Kidney capillary endothelial cell (primary cell): Measurements from ENCODE around the gene PCGF1.
A peak's percentile ranks its signal among the peaks of the same experiment; 100 is the strongest.

ENCODE experiments used
- DNase-seq: peaks from one replicate; pipeline ENCODE4 v3.0.0-alpha.2; 2018; ENCODE audit warnings: low spot score

Gene PCGF1

DNA sequence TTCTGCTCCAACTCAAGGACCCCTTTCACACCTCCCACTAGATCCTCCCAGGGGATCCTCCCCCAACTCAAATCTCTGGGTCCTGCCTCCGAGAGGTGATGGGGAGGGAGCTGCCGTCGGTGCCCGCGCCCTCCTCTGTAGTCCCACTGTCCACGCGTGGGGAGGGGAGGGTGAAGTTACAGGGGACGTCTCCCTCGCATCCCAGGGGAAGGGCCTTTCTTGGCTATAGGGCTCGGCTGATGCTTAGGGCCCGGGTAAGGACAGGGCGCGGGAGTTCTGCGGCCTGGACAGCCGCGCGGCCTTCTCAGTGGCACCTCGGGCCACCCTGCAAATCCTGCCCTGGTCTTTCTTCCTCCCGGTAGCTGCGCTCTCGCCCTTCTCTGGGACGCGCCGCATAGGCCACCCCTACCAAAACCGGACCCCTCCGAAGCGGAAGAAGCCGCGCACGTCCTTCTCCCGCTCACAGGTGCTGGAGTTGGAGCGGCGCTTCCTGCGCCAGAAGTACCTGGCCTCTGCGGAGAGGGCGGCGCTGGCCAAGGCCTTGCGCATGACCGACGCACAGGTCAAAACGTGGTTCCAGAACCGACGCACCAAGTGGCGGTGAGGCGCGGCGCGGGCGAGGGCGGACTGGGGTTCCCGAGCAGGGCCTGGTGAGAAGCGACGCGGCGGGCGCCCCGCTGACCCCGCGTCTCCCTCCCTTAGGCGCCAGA is 7.9 kb upstream of the PCGF1 start:
- no peak for DNase-seq

GRCh38 chr2:74514368-74515270 is 7.1 kb upstream of the PCGF1 start, which contains the start of gene TLX2:
Gene TLX2 (plus strand): TSS chr2:74514450. CDS start chr2:74514807, 357 bp downstream.
- DNase-seq: no peak

DNA sequence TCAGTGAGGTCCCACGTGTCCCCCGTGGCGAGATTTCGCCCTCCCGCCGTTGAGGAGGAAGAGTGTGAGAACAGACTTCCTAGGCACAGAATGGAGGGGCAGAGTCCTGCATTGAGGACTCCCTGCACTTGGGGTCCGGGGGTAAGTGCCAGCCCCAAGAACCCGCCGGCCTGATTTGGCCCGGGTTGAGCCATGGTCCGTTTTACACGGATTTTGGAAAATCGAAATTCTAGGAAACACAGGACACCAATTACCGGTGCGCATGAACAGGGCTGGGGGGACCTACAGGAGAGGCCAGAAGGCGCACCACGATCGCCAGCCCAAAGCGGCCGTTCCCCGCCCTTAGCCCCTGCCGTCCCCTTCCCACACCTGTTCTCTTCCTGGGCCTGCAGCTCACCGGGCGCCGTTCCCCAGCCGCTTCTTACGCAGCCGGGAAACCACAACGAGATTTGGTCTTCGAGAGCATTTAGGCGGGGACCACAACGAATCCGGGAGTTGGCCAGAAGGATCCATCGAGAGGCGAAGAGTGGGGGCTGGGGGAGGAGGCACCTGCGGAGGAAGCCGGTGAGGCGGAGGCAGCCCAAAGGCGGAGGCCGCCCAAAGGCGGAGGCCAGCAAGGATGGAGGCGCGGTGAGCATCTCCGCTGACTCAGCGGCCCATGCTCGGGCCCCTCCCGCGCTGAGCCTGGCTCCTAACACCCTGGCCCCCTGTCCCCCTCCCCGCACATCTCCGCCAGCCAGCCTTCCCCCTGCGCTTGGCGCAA is 6.3 kb upstream of the PCGF1 start:
- DNase-seq: no peak

- no peak for DNase-seq
Measured at GRCh38 chr2:74512744-74513604, 5.5 kb upstream of the PCGF1 start.

- no peak for DNase-seq
Measured at GRCh38 chr2:74511104-74511989, 3.9 kb upstream of the PCGF1 start.

DNA sequence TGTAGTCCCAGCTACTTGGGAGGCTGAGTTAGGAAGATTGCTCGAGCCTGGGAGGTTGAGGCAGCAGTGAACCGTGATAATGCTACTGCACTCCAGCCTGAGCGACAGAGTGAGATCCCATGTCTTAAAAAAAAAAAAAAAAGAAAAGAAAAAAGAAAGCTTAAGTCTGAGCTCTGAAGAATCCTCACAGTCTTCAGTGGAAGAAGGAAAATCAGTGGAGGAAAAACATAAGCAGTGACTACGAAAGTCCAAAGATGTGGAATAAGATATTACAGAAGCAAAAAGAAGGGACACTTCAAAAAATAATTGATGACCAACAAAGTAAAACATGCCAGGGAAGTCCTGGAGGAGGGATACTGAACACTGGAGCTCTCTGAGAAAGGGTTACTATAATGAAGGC is 2.8 kb upstream of the PCGF1 start:
- no peak for DNase-seq

DNA sequence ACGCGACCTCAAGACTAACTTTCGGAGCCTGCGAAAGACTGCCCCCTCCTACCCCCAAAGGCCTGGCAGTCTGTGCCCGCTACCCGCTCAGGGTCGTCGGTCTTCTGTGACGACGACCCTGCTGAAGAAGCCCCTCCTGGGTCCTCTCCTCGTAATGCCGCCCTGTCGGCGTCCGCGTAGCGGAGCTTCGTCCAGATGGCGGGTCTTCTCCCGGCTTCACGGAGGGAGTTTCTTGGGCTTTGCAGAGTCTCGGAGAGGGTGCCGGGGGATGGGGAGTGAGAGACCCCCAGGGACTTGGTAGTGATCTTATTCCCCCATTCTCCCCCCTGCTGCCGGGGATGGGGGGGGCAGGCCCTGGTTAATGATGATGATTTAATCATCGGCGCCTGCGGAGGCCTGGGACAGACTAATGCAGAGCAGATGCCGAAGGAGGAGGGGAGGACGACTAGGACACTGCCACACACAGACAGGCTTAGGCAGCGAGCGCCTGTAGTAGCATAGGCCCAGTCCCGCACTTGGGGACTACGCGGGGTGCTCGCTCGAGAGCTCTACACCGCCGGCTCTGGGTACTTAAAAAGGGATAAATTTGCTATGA is 528 bp upstream of the PCGF1 start:
- no peak for DNase-seq

GRCh38 chr2:74505448-74506246 is 1.8 kb downstream of the PCGF1 start:
- no peak for DNase-seq

- DNase-seq: no peak
Measured at GRCh38 chr2:74504591-74504990, 2.9 kb downstream of the PCGF1 start.

DNA sequence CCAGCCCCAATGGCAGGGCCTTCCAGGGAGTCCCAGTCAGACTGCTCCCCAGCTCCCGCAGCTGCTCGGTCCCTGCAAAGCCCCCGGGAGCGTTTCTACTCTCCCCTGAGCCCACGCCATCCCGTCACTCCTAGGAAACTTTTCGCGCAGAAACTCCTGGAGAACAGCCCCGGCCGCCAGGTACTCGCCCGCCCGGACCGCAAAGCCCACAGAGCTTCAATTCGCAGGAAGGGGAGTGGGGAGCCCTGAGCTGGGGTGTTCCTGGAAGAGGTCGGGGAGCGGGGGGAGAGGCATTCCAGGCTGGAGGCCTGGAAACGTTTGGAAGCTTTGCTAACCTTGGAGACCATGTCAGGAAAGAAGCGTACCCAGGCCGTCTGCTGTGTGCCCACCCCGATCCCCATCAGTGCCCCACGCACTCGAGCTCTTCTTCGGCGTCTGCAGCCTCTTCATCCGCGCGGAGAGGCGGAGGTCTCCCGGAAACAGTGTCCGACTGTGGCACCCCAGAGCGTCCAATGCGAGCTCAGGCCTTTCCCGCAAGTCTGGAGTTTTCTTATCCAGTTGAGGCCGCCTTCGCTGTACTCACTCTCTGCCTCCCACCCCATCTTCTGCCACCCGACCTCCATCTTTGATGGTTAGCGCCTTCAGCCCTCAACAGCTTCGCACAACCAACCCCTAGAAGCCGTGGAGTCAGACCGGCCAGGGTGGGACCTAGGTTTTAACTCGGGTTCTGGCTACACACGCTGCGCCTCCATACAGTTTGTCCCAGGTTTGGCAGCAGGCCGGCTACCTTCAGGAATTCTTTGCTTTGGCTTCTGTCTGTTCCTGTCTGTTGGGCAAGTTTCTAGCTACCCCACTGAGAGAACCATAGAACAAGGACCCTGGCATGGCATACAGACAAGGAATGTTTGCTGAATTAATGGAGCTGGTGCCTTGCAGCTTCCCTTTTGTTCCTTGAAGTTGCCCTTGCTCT is 3.7 kb downstream of the PCGF1 start:
- no peak for DNase-seq

DNA sequence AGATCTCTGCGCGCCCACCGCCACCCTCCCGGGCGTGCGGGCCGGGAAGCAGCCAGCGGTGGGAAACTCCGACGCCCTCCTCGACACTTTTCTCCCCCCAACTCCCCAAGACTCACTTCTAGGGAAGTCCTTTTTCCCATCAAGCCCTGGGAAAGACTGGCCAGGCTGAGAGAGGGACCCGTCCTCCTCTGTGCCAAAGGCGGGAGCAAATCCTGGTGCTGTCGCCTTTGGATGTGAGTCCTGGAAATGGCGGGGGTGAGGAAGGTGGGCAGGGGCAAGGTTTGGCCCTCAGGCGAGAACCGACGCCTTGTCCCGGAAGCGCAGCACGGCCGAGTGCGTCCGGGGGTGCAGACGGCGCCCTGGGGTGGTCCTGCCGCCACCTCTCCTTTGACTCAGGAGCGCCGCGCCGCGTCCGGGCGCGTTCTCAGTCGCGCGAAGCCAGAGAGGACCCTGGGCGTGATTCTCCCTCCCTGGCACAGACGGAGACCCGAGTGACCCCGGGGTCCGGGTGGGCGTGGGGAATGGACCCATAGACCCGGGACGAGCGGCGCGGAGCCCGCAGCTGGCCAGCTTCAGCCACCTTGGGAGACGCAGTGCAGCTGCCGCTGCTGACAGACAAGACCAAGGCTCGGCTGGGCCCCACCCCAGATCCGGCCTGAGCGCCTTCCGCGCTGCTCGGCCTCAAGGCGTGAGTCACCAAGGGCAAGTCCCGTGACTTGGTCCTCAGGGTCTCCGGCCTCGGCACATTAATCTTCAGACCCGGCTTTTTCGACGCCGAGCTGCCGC is 4.6 kb downstream of the PCGF1 start:
- DNase-seq: peak; percentile 88

DNA sequence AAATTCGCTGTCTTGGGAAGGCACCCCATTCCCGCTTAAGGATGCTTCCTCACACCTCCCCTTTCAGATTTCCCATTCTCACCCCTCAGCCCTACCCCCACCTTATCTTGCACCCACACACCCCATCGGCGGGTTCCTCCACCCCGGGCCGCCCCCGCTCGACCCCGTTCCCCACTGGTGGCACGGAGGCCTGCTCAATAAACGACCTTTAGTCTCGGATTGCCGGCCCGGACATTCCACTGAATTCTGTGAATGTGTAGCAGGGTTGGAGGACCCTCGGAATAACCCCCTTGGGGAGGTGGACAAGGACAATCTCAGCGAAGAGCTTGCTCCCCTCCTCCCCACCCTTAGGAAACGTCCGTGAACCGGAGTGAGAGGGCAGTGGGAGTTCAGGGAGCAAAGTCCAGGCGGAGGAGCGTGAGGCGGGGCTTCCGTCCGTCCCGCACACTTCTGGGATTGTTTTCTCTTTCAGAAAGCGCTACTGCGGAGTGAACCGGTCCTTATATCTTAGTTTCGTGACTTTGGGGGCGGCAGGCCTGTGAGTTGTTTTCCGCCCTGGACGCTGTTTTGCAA is 5.3 kb downstream of the PCGF1 start:
- DNase-seq: no peak

DNA sequence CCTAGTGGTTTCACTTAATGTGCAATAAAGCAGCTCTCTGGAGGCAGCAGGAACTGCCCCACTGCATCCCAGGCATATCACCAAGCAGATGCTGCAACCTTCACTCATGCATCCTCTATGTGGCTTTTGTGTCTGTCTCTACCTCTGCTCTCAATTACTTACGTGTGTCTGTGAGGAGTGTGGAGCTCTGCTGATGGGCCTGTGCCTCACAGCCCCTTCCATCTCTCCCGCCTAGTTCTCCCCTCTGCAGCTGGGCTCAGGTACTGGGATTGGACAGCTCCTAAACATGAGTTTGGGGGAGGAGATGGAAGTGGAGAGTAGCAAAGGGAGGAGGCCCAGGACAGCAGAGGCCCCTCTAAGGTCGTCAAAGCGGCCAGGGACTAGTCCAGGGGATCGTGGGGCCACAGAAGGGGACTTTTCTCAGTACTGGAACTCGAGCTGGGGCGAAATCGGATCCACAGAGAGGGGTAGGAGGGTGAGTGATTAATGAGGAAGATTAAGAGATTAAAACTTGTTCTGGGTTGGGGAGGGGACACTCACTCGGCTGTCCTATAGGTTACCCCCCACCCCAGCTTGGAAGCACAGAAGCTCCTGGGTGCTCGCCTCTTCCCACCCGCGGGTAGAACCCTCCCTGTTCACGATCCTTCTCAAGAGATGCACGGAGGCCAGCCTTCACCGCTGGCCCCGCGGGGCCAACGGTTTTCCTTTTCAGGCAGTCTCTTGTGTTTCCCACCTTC is 6.0 kb downstream of the PCGF1 start:
- no peak for DNase-seq

DNA sequence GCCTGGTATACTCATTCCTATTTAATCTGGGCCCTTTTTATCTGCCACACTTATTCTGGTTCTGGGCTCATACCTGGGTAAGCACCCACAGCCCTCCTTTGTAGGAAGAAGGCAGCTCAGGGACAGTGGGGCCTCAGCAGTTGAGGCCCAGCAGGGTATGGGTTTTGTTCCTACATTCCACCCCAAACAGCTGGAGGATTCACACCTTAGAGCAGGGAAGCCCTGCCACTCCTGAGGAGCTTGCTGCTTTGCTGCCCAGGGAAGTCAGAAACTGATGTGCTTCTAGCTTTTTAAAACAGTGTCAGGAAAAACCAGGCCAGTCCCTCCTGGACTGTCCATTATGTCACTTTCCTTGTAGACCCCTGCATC is 6.9 kb downstream of the PCGF1 start:
- no peak for DNase-seq

GRCh38 chr2:74499940-74500577 is 7.4 kb downstream of the PCGF1 start:
- no peak for DNase-seq
